GM13976 (cell line): ENCODE data around the gene CRYGN.

Experiments used
- DNase-seq: peaks from one replicate; pipeline ENCODE4 v3.0.0; 2012; ENCODE audit warnings: low spot score
- CTCF ChIP-seq: IDR thresholded peaks from 2 replicates; pipeline ENCODE4 v1.5.1; 2012; ENCODE audit warnings: borderline replicate concordance, mild to moderate bottlenecking; ENCODE audit not compliant: insufficient read depth; ENCODE audit errors: extremely low read depth, missing control alignments, control extremely low read depth
- in situ Hi-C: fragments of 300-500 bp; cut with MboI; formaldehyde crosslinking; loops from one replicate; pipeline ENCODE4 v1.12.0; 2022; ENCODE audit warnings: low sequenced_read_pairs, mixed read lengths, inconsistent platforms; ENCODE audit not compliant: unreplicated experiment

CRYGN gene

GRCh38 chr7:151431768-151432311 lies 8.1 kb downstream of the CRYGN start:
- no peak for TF ChIP-seq CTCF
- DNase-seq: peak; percentile 35
- in situ Hi-C loops: no loop called here

GRCh38 chr7:151431281-151431767 lies 8.6 kb downstream of the CRYGN start:
- in situ Hi-C loops: no loop called here
- DNase-seq: peak; percentile 42
- no peak for TF ChIP-seq CTCF

- peak; percentile 36 for DNase-seq
- in situ Hi-C loops: no loop called here
- TF ChIP-seq CTCF: no peak
These were observed 9.3 kb downstream of the CRYGN start for GRCh38 chr7:151430391-151431205.

GRCh38 chr7:151429560-151430331 lies 10.2 kb downstream of the CRYGN start:
- DNase-seq: peak; percentile 72

GRCh38 chr7:151429237-151429559 lies 10.7 kb downstream of the CRYGN start:
- TF ChIP-seq CTCF: no peak
- no peak for DNase-seq
- in situ Hi-C loops: no loop called here

More at GRCh38 chr7:151429560-151430331, 10.2 kb downstream of the CRYGN start:
- in situ Hi-C loops: no loop called here
- TF ChIP-seq CTCF: no peak

GRCh38 chr7:151428378-151429236 lies 11.3 kb downstream of the CRYGN start:
- DNase-seq: no peak
- in situ Hi-C loops: no loop called here
- no peak for TF ChIP-seq CTCF
